ENCODE data around the gene ITGA2B. TPM values are rescaled to one million over a fixed set of nuclear protein-coding genes. Genes with fewer than 3 reads are reported as not detected.
A peak's percentile ranks its signal among the peaks of the same experiment; 100 is the strongest.

Gene ITGA2B
- total RNA-seq, 1 experiment from 2014 or later, result 3.1 TPM

GRCh38 chr17:44378171-44378705 is 11.2 kb downstream of the ITGA2B start:
- H3K27ac ChIP-seq (ENCODE audit: low read length), result no peak overlapping the region
- no TSS peak for BruUV-seq (replicated peaks)
- H3K9me2 ChIP-seq (replicated peaks; ENCODE audit: low read length), result no peaks in the 10 kb centered on the region
- intact Hi-C loops (cut with micrococcal nuclease), result no loop called here
- ChIA-PET POLR2A (ENCODE audit: unreplicated experiment) (no interaction called here), CTCF (interaction anchor here (0.6 kb wide), 1 partner anchor 15 kb away, joined by 3 read pairs; the partner anchor contains the start of gene FAM171A2)
- H3K79me2 ChIP-seq (ENCODE audit: low read length), result no peaks in the 10 kb centered on the region
- TF ChIP-seq CTCF (conservative IDR thresholded peaks at IDR 0.05; ENCODE audit: low read depth, low read length), result no peak
- no peak for TF ChIP-seq EZH2 (IDR thresholded peaks at IDR 0.05; ENCODE audit: low read length, unreplicated experiment)
- TF ChIP-seq EZH2phosphoT487 (IDR thresholded peaks at IDR 0.05; ENCODE audit: borderline replicate concordance, low read length), result no peak
- no peaks in the 10 kb centered on the region for H3F3A ChIP-seq (ENCODE audit: low read length, unreplicated experiment)
- no peak for ATAC-seq
- no peak overlapping the region for H3K4me3 ChIP-seq (ENCODE audit: low read length)
- H3K9me3 ChIP-seq (ENCODE audit: low read length), result no peaks in the 10 kb centered on the region
- H4K20me1 ChIP-seq (ENCODE audit: low read length), result no peaks in the 10 kb centered on the region
- H3K4me2 ChIP-seq (ENCODE audit: low read length), result no peak overlapping the region
- DNase-seq, result no peak
- H3K27me3 ChIP-seq (ENCODE audit: low read length), result no peaks in the 10 kb centered on the region
- no peak overlapping the region for H2AFZ ChIP-seq (ENCODE audit: low read length)
- no peaks in the 10 kb centered on the region for H3K36me3 ChIP-seq (ENCODE audit: low read depth, low read length)
- no peak overlapping the region for H3K9ac ChIP-seq (ENCODE audit: low read length)
- H3K4me1 ChIP-seq (ENCODE audit: insufficient read depth, low read length), result no peaks in the 10 kb centered on the region

- intact Hi-C loops (cut with micrococcal nuclease), result no loop called here
- H2AFZ ChIP-seq (ENCODE audit: low read length), result no peak overlapping the region
- ATAC-seq (no peak), DNase-seq (no peak)
- no peaks in the 10 kb centered on the region for H4K20me1 ChIP-seq (ENCODE audit: low read length)
- no peaks in the 10 kb centered on the region for H3K36me3 ChIP-seq (ENCODE audit: low read depth, low read length)
- no peak overlapping the region for H3K9ac ChIP-seq (ENCODE audit: low read length)
- ChIA-PET CTCF (interaction anchor here (0.7 kb wide), 1 partner anchor 9 kb away, joined by 3 read pairs; no protein-coding TSS in a partner anchor), POLR2A (ENCODE audit: unreplicated experiment) (no interaction called here)
- H3K4me1 ChIP-seq (ENCODE audit: insufficient read depth, low read length), result no peaks in the 10 kb centered on the region
- no peaks in the 10 kb centered on the region for H3K79me2 ChIP-seq (ENCODE audit: low read length)
- H3K4me2 ChIP-seq (ENCODE audit: low read length), result no peak overlapping the region
- H3K27me3 ChIP-seq (ENCODE audit: low read length), result no peaks in the 10 kb centered on the region
- TF ChIP-seq EZH2 (IDR thresholded peaks at IDR 0.05; ENCODE audit: low read length, unreplicated experiment) (no peak), CTCF (conservative IDR thresholded peaks at IDR 0.05; ENCODE audit: low read depth, low read length) (no peak), EZH2phosphoT487 (IDR thresholded peaks at IDR 0.05; ENCODE audit: borderline replicate concordance, low read length) (no peak)
- H3F3A ChIP-seq (ENCODE audit: low read length, unreplicated experiment), result no peaks in the 10 kb centered on the region
- H3K9me3 ChIP-seq (ENCODE audit: low read length), result no peaks in the 10 kb centered on the region
- no peaks in the 10 kb centered on the region for H3K9me2 ChIP-seq (replicated peaks; ENCODE audit: low read length)
- BruUV-seq (replicated peaks), result no TSS peak
- no peak overlapping the region for H3K4me3 ChIP-seq (ENCODE audit: low read length)
- H3K27ac ChIP-seq (ENCODE audit: low read length), result no peak overlapping the region
Observed at GRCh38 chr17:44376779-44377178, 12.7 kb downstream of the ITGA2B start.

GRCh38 chr17:44376124-44376523 is 13.3 kb downstream of the ITGA2B start:
- Histone ChIP-seq H3K36me3 (ENCODE audit: low read depth, low read length) (no peaks in the 10 kb centered on the region), H3K9me3 (ENCODE audit: low read length) (no peaks in the 10 kb centered on the region), H4K20me1 (ENCODE audit: low read length) (no peaks in the 10 kb centered on the region), H3K9me2 (replicated peaks; ENCODE audit: low read length) (no peaks in the 10 kb centered on the region), H2AFZ (ENCODE audit: low read length) (no peak overlapping the region), H3K79me2 (ENCODE audit: low read length) (no peaks in the 10 kb centered on the region), H3K27me3 (ENCODE audit: low read length) (no peaks in the 10 kb centered on the region), H3F3A (ENCODE audit: low read length, unreplicated experiment) (no peaks in the 10 kb centered on the region), H3K9ac (ENCODE audit: low read length) (no peak overlapping the region), H3K4me3 (ENCODE audit: low read length) (no peak overlapping the region), H3K27ac (ENCODE audit: low read length) (no peak overlapping the region), H3K4me2 (ENCODE audit: low read length) (no peak overlapping the region), H3K4me1 (ENCODE audit: insufficient read depth, low read length) (no peaks in the 10 kb centered on the region)
- BruUV-seq (replicated peaks), result no TSS peak
- CTCF ChIA-PET, result interaction anchor here (0.7 to 1.1 kb wide), 2 partner anchors 9 to 13 kb away, joined by 3 to 4 read pairs; partner anchors contain the start of gene FAM171A2
- ATAC-seq, result peak; percentile 53; the same call in 1 of the 2 replicates
- peak; percentile 26 for DNase-seq
- POLR2A ChIA-PET (ENCODE audit: unreplicated experiment), result no interaction called here
- intact Hi-C loops (cut with micrococcal nuclease), result no loop called here
- TF ChIP-seq EZH2 (IDR thresholded peaks at IDR 0.05; ENCODE audit: low read length, unreplicated experiment) (no peak), CTCF (conservative IDR thresholded peaks at IDR 0.05; ENCODE audit: low read depth, low read length) (peak; percentile 72), EZH2phosphoT487 (IDR thresholded peaks at IDR 0.05; ENCODE audit: borderline replicate concordance, low read length) (no peak)

Measured in PC-3 (cell line).